AG09319 (cell line): ENCODE results near the gene PGAP1.

Experiments
- DNase-seq: peaks from one replicate; pipeline ENCODE4 v3.0.0-alpha.2; 2010; ENCODE audit warnings: low read depth; ENCODE audit errors: extremely low read depth
- CTCF ChIP-seq: IDR thresholded peaks from 2 replicates; pipeline ENCODE4 v1.5.1; 2011; ENCODE audit warnings: low read depth, mild to moderate bottlenecking, inconsistent platforms, low read length, moderate library complexity

The PGAP1 gene

GRCh38 chr2:196952936-196953335 lies 26.4 kb upstream of the PGAP1 start:
- DNase-seq, result no peak
- TF ChIP-seq CTCF, result no peak

GRCh38 chr2:196951973-196952372 lies 25.5 kb upstream of the PGAP1 start:
- no peak for DNase-seq
- no peak for TF ChIP-seq CTCF

GRCh38 chr2:196949116-196949515 lies 22.6 kb upstream of the PGAP1 start:
- TF ChIP-seq CTCF, result no peak
- DNase-seq, result no peak

GRCh38 chr2:196944570-196944969 lies 18.1 kb upstream of the PGAP1 start:
- DNase-seq, result no peak

GRCh38 chr2:196941398-196942078 lies 15.0 kb upstream of the PGAP1 start:
- TF ChIP-seq CTCF, result no peak
- no peak for DNase-seq

More at GRCh38 chr2:196944570-196944969, 18.1 kb upstream of the PGAP1 start:
- no peak for TF ChIP-seq CTCF

GRCh38 chr2:196939371-196939770 lies 12.9 kb upstream of the PGAP1 start:
- DNase-seq, result no peak
- TF ChIP-seq CTCF, result no peak

GRCh38 chr2:196935432-196935831 lies 8.9 kb upstream of the PGAP1 start:
- DNase-seq, result no peak
- no peak for TF ChIP-seq CTCF
